GM19397 (cell line): ENCODE results near the gene RAB40C.

Experiments
- ATAC-seq: cut with Tn5 transposase; IDR thresholded peaks from one replicate; pipeline ENCODE4 v1.9.1; 2021; ENCODE audit warnings: mild to moderate bottlenecking, moderate library complexity; ENCODE audit not compliant: unreplicated experiment

Gene RAB40C

DNA sequence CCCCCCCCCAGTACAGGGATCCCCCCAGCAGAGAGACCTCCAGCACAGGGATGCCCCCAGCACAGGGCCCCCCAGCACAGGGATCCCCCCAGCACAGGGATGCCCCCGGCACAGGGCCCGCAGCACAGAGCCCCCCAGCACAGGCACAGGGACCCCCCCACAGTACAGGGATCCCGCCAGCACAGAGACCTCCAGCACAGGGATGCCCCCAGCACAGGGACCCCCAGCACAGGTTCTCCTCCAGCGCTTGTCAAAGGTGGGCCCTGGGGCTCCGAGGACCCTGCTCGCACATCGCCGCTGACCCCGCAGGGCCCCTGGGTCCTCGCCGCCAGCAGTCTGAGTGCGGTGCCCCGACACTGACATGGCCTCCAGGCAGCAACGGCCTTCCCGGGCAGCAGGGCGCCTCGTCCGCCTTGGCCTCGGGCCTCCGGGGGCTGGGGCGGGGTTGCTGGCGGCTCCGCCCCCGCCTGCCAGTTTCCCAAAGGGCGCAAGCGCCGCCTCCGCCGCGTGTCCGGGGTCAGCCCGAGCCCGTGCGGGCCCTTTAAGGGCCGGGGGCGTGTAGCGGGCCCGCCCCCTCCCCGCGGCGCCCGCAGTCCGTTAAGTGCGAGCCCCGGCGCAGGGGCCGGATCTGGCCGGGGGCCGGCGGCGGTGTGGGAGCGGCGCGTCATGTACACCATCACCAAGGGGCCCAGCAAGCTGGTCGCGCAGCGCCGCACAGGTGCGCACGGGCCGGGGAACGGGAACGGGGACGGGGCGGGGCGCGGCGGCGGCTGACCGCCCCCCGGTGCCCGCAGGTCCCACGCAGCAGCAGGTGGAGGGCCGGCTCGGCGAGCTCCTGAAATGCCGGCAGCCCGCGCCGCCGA, 51.7 kb downstream of the RAB40C start, which contains the start of gene MCRIP2:
TSS of gene MCRIP2 (plus strand) at position 503 of the 863 bp plus-strand sequence. CDS start at position 667, 164 bp downstream.
- ATAC-seq: peak; percentile 43

GRCh38 chr16:642189-643049, 52.6 kb downstream of the RAB40C start:
- peak; percentile 35 for ATAC-seq

- ATAC-seq: no peak
These were observed 53.1 kb downstream of the RAB40C start for GRCh38 chr16:643050-643368.

DNA sequence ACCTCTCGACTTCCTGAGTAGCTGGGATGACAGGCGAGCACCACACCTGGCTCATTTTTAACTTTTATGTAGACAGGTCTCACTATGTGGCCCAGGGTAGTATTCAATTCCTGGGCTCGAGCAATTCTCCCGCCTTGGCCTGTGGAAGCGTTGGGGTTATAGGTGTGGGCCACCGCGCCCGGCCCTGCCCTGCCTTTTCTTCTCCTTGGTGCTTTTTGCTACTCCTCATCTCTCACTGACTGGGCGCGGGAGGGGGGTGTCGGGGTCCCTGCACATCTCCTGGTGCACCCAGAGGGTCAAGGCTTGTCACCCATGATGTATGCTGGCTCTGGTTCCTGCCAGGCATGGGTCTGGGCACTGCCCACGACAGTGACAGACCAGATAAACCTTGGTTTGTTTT, 54.7 kb downstream of the RAB40C start:
- no peak for ATAC-seq

GRCh38 chr16:645852-646678, 56.2 kb downstream of the RAB40C start:
- ATAC-seq: no peak

DNA sequence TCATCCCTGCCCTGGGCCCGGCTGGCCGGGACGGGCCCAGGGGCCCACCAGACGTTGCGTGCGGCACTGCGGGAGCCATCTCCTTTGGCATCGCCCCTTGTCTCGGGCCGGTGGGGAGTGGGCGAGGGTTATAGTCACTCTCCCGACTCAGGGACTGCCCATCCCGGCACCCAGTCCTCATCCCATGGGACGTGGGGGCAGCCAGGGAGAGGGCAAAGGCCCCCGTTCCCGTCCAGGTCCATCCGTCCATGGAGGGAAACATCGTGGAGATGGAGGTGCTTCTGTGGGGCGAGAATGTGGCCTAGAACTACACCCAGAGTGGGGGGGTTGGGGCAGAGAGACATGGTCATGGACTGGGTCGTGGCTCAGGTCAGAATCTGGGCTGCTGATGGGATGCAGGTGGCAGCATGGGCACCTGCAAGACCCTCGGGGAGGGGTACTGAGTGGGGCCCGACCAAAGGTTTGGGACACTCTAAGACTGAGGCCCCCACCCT, 56.9 kb downstream of the RAB40C start:
- ATAC-seq: no peak

- no peak for ATAC-seq
These were observed 57.5 kb downstream of the RAB40C start for GRCh38 chr16:647173-647902.

DNA sequence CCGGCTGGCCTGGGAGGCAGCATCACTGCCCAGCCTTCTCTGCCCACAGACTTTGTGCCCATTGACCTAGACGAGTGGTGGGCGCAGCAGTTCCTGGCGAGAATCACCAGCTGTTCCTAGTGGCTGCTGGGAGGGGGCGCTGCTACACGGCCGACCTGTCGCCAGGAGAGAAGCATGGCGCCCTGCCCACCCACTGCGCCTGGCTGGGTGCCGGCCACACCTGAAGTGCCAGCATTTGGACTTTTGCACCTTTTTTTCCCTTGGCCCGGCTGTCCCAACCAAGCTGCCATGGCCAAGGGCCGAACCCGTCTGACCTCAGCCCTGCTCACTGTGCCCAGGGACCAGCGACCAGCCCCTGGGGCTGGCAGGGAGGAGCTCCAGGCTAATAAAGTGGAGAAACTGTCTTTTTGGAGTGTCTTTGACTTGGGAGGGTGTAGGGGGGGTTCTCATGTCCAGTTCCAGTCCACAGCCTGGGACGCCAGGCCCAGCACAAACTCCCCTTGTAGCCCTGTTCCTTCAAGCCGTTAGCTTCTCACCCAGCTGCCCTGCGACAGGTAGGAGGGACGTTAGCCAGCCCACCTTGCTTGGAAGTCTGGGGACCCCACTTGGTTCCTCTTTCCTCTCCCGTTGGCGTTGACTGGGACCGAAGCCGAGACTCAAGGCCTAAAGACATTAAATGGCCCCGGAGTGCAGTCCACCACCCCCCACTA, 58.4 kb downstream of the RAB40C start:
- no peak for ATAC-seq

DNA sequence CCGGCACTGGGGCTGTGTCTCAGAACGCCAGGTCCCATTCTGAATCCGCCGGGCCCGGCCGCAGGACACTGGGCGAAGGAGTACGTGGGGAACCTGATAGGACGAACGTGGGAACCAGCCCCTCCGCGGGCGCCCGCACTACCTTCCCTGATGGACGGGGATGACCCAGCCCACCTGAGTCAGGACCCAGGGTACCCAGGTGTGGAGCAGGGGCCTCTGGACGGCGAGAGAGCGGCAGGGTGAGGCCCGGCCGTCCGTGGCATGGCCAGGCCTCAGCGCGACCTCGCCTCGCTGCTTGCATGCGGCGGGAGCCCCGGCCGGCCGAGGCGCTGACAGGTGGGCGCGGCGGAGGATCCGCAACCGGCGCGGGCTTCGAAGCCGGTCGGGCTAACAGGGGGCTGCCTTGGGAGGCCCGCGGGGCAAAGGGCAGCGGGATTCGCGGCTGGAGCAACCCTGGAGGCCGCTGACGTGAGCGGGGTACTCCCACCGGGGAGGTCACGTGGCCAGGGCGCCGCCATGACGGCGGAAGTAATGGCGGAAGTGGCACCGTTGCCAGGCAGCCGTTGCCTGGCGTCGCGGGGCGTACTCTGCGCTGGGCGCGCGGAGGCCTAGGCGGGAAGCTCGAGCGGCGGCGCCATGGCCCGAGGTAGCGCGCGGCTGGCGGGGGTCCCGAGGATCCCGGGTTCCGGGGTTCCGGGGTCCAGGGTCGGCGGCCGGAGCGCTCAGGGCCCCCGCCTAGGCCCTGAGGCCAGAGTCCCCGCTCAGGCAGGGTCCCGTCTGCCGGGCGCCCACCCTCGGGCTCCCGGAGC, 59.1 kb downstream of the RAB40C start, which contains the start of gene WDR90:
TSS of gene WDR90 (plus strand) at position 585 of the 809 bp plus-strand sequence. CDS start at position 637, 52 bp downstream.
- ATAC-seq: peak; percentile 69

DNA sequence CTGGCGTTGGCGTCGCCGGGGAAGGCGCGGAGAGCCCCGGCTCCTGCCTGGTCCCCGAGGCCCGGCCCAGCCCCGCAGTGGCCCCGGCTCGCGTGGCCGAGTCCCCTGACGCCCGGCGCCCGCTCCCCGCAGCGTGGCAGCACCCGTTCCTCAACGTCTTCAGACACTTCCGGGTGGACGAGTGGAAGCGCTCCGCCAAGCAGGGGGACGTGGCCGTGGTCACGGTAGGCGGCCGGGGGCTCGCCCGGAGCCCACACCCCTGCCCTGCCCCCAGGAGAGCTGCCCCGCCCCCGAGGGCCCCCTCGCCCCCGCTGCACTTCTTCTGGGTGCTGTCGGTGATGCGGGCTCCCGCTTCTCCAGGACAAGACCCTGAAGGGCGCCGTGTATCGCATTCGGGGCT, 59.8 kb downstream of the RAB40C start:
- ATAC-seq: peak; percentile 11

DNA sequence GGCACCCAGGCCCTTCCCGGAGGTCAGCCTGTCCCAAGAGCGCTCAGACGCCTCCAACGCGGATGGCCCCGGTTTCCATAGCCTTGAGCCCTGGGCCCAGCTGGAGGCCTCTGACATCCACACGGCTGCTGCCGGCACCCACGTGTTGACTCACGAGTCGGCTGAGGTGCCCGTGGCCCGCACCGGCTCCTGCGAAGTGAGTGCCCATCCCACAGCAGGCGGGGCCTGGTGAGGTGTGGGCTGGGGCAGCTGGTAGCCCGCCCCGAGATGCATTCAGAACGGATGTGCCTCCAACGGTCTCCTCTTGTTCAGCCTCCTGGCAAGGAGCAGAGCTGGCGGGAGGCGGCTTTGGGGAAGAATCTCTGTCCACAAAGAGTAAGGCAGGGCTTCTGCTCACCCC, 62.0 kb downstream of the RAB40C start:
- no peak for ATAC-seq

- no peak for ATAC-seq
These were observed 62.8 kb downstream of the RAB40C start for GRCh38 chr16:652454-653305.

GRCh38 chr16:654034-654433, 64.2 kb downstream of the RAB40C start:
- no peak for ATAC-seq

GRCh38 chr16:657487-657886, 67.6 kb downstream of the RAB40C start:
- ATAC-seq: no peak

- ATAC-seq: no peak
These were observed 69.1 kb downstream of the RAB40C start for GRCh38 chr16:658679-659571.

GRCh38 chr16:659618-660017, 69.8 kb downstream of the RAB40C start:
- ATAC-seq: no peak

- no peak for ATAC-seq
These were observed 70.2 kb downstream of the RAB40C start for GRCh38 chr16:660132-660458.
